GM23338 (cell line): Measurements from ENCODE around the gene FBXO45. TPM values are rescaled to one million over a fixed set of nuclear protein-coding genes. Genes with fewer than 3 reads are reported as not detected.

Source experiments
- ATAC-seq: fragments of 200-7000 bp; cut with Tn5 transposase; 3 replicates; pipeline ENCODE4 v1.9.1; 2020
- DNase-seq: peaks from one replicate; pipeline ENCODE4 v3.0.0-alpha.2; 2015; ENCODE audit warnings: low spot score
- H2AFZ ChIP-seq: fragments of 200-600 bp; sonication (generic); 2 replicates; pipeline ENCODE4 v1.8.0; 2016; ENCODE audit warnings: antibody characterized with exemption, mild to moderate bottlenecking, moderate library complexity
- H3F3A ChIP-seq: fragments of 200-600 bp; sonication (generic); replicated peaks from 2 replicates; pipeline ENCODE4 v1.8.0; 2017; ENCODE audit warnings: antibody characterized with exemption, mixed run types, low read depth
- H3K27ac ChIP-seq: fragments of 200-600 bp; sonication (generic); 2 replicates; pipeline ENCODE4 v1.6.1; 2016; ENCODE audit warnings: low read depth
- H3K27me3 ChIP-seq: fragments of 200-600 bp; sonication (generic); 2 replicates; pipeline ENCODE4 v1.8.0; 2016; ENCODE audit warnings: mild to moderate bottlenecking, mixed run types, moderate library complexity; ENCODE audit not compliant: insufficient read depth
- H3K36me3 ChIP-seq: fragments of 200-600 bp; sonication (generic); 2 replicates; pipeline ENCODE4 v1.8.0; 2016; ENCODE audit warnings: mild to moderate bottlenecking; ENCODE audit not compliant: insufficient read depth
- H3K4me1 ChIP-seq: fragments of 200-600 bp; sonication (generic); 2 replicates; pipeline ENCODE4 v1.8.0; 2016; ENCODE audit warnings: mild to moderate bottlenecking, moderate library complexity; ENCODE audit not compliant: insufficient read depth
- H3K4me2 ChIP-seq: fragments of 200-600 bp; sonication (generic); 2 replicates; pipeline ENCODE4 v1.7.1; 2017; ENCODE audit warnings: mixed run types
- H3K4me3 ChIP-seq: fragments of 200-600 bp; sonication (generic); 2 replicates; pipeline ENCODE4 v1.6.1; 2016; ENCODE audit warnings: mixed run types
- H3K79me2 ChIP-seq: fragments of 200-600 bp; sonication (generic); replicated peaks from 2 replicates; pipeline ENCODE4 v1.8.0; 2017; ENCODE audit warnings: mild to moderate bottlenecking; ENCODE audit not compliant: insufficient read depth
- H3K9me2 ChIP-seq: fragments of 200-600 bp; sonication (generic); 2 replicates; pipeline ENCODE4 v1.8.0; 2017; ENCODE audit not compliant: insufficient read depth
- H4K20me1 ChIP-seq: fragments of 200-600 bp; sonication (generic); replicated peaks from 2 replicates; pipeline ENCODE4 v1.8.0; 2017; ENCODE audit warnings: mild to moderate bottlenecking; ENCODE audit not compliant: insufficient read depth
- H3K27ac Mint-ChIP-seq: 2 replicates; pipeline ENCODE4 v1.8.0; 2020; ENCODE audit warnings: inconsistent platforms, mild to moderate bottlenecking, moderate library complexity, mixed read lengths
- H3K27me3 Mint-ChIP-seq: 3 replicates; pipeline ENCODE4 v1.8.0; 2022; ENCODE audit warnings: low read depth, mild to moderate bottlenecking, moderate library complexity, mixed read lengths, inconsistent platforms; ENCODE audit not compliant: insufficient read depth, poor library complexity
- H3K36me3 Mint-ChIP-seq: 3 replicates; pipeline ENCODE4 v1.8.0; 2021; ENCODE audit warnings: low read depth, mild to moderate bottlenecking, inconsistent platforms, moderate library complexity, mixed read lengths
- H3K4me1 Mint-ChIP-seq: 3 replicates; pipeline ENCODE4 v1.8.0; 2020; ENCODE audit warnings: mild to moderate bottlenecking, inconsistent platforms, mixed read lengths
- H3K4me3 Mint-ChIP-seq: 3 replicates; pipeline ENCODE4 v1.8.0; 2021; ENCODE audit warnings: moderate library complexity, mild to moderate bottlenecking, inconsistent platforms, mixed read lengths
- H3K9me3 Mint-ChIP-seq: 3 replicates; pipeline ENCODE4 v1.8.0; 2020; ENCODE audit warnings: moderate library complexity, mild to moderate bottlenecking, inconsistent platforms, mixed read lengths
- CREB1 ChIP-seq: fragments of 250-450 bp; sonication (Bioruptor Pico); IDR thresholded peaks from 2 replicates; pipeline ENCODE4 v1.5.0; 2020; ENCODE audit warnings: low read depth, mild to moderate bottlenecking, moderate library complexity
- ETS1 ChIP-seq: IDR thresholded peaks from 2 replicates; pipeline ENCODE4 v1.6.1; 2016; ENCODE audit warnings: antibody characterized with exemption
- EZH2phosphoT487 ChIP-seq: fragments of 200-600 bp; sonication (generic); IDR thresholded peaks from one replicate; pipeline ENCODE4 v1.8.1; 2018; ENCODE audit warnings: antibody characterized with exemption; ENCODE audit not compliant: unreplicated experiment
- NANOG ChIP-seq: IDR thresholded peaks from 2 replicates; pipeline ENCODE4 v1.6.1; 2016; ENCODE audit warnings: antibody characterized with exemption, borderline replicate concordance
- STAT1 ChIP-seq: IDR thresholded peaks from one replicate; pipeline ENCODE4 v1.6.1; 2016; ENCODE audit warnings: antibody characterized with exemption; ENCODE audit not compliant: unreplicated experiment
- ZNF462 ChIP-seq: fragments of 250-450 bp; sonication (Bioruptor Pico); IDR thresholded peaks from 2 replicates; pipeline ENCODE4 v1.5.0; 2020; ENCODE audit warnings: mild to moderate bottlenecking, moderate library complexity
- polyA plus RNA-seq: library from polyadenylated mRNA; unstranded; fragments of >200 nt; fragmentation: Nextera tagmentation; extraction: Ambion mirVana; gene quantifications from 2 replicates; pipeline ENCODE4 v1.2.1, GENCODE V29; 2016
- total RNA-seq: library from RNA; depleted of rRNA; stranded (reverse); fragments of >200 nt; shearing (Covaris generic); gene quantifications from 2 replicates; pipeline ENCODE4 v1.2.3, GENCODE V29; 2014
- TF ChIP-seq, protein P1 (sequence below), 2 experiments: fragments of 200-600 bp in 1 of 2; sonication (generic) in 1 of 2; conservative IDR thresholded peaks; 2 replicates each; pipeline versions ENCODE4 v1.5.1 to v1.6.1; 2016 to 2017; ENCODE audit warnings: antibody characterized with exemption in 2 of 2, low read depth in 2 of 2, mild to moderate bottlenecking in 2 of 2, moderate library complexity in 1 of 2

The FBXO45 gene
- total and polyA plus RNA-seq, 2 experiments from 2014 or later, result 10.3 to 23.7 TPM

GRCh38 chr3:196620684-196621083 is 52.2 kb downstream of the FBXO45 start (continued):
- TF ChIP-seq ZNF462 (CRISPR knock-in tag) (no peak), STAT1 (no peak), CREB1 (no peak), NANOG (no peak)
- TF ChIP-seq, protein P1, sequence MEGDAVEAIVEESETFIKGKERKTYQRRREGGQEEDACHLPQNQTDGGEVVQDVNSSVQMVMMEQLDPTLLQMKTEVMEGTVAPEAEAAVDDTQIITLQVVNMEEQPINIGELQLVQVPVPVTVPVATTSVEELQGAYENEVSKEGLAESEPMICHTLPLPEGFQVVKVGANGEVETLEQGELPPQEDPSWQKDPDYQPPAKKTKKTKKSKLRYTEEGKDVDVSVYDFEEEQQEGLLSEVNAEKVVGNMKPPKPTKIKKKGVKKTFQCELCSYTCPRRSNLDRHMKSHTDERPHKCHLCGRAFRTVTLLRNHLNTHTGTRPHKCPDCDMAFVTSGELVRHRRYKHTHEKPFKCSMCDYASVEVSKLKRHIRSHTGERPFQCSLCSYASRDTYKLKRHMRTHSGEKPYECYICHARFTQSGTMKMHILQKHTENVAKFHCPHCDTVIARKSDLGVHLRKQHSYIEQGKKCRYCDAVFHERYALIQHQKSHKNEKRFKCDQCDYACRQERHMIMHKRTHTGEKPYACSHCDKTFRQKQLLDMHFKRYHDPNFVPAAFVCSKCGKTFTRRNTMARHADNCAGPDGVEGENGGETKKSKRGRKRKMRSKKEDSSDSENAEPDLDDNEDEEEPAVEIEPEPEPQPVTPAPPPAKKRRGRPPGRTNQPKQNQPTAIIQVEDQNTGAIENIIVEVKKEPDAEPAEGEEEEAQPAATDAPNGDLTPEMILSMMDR (conservative IDR thresholded peaks at IDR 0.05; ENCODE audit: low read depth in 2 of 2), result no peak

- Histone ChIP-seq H3K27ac (0 out of 2 replicates have a peak overlapping the region, but pooled peaks have one; percentile 53), H3K79me2 (no peaks in the 10 kb centered on the region), H4K20me1 (no peaks in the 10 kb centered on the region), H2AFZ (peak overlapping the region; percentile 76), H3K4me2 (no peak overlapping the region), H3K4me3 (no peak overlapping the region), H3K4me1 (peaks cover 17% of the 10 kb centered on the region), H3K36me3 (no peaks in the 10 kb centered on the region), H3K9me2 (no peaks in the 10 kb centered on the region), H3F3A (0 out of 2 replicates have a peak, but pooled peaks cover 7% of the 10 kb centered on the region), H3K27me3 (no peaks in the 10 kb centered on the region)
- ATAC-seq (0 out of 3 replicates have a peak, but pooled peaks have one; percentile 24), DNase-seq (no peak)
- no peaks in the 10 kb centered on the region for H3K9me3 Mint-ChIP-seq
- TF ChIP-seq ZNF462 (CRISPR knock-in tag) (no peak), EZH2phosphoT487 (no peak), ETS1 (no peak)
- peaks cover 2% of the 10 kb centered on the region for H3K27me3 Mint-ChIP-seq
- no peak overlapping the region for H3K4me3 Mint-ChIP-seq
- peaks cover 16% of the 10 kb centered on the region for H3K4me1 Mint-ChIP-seq
- no peaks in the 10 kb centered on the region for H3K36me3 Mint-ChIP-seq
- H3K27ac Mint-ChIP-seq, result no peak overlapping the region
Measured at GRCh38 chr3:196621611-196622010, 53.2 kb downstream of the FBXO45 start.
